ENCODE results near the gene RAB15. TPM values are rescaled to one million over a fixed set of nuclear protein-coding genes. Genes with fewer than 3 reads are reported as not detected.

The RAB15 gene
- total RNA-seq, 1 experiment from 2014 or later = 20.6 TPM

DNA sequence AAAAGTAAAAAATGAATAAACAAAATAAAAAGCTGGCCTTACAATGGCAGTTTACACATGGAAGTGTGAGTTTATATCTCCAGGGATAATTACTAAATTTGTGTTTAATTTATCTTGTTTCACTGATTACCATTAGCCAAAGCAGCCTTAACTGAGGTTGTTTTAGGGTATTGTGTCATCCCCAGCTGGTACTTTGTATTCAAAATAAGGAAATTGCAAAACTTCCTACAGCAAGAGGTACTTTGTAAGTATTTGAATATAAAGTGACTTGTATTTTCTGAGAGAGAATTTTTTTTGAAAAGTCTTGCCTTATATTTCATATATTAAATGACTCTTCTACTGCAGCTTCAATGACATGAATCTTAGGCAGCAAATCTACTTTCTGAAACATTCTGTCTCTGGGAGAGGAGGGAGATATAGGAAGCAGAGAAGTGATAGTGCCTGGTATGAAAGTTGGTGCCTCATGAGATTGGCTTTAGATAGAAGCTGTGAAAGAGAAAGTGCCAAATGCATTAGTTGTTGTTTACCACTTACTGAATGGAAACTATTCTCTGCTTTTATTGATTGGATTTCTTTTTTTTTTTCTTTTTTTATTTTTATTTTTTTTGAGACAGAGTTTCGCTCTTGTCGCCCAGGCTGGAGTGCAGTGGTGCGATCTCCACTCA, 21.3 kb upstream of the RAB15 start:
- BruUV-seq (replicated peaks) = no TSS peak
- intact Hi-C loops (cut with micrococcal nuclease) = no loop called here
- H3K9me2 ChIP-seq (replicated peaks; ENCODE audit: low read length) = no peaks in the 10 kb centered on the region
- CTCF ChIA-PET = no interaction called here
- H3K4me2 ChIP-seq (ENCODE audit: low read length) = no peak overlapping the region
- H3F3A ChIP-seq (ENCODE audit: low read length, unreplicated experiment) = peaks cover 8% of the 10 kb centered on the region
- H4K20me1 ChIP-seq (ENCODE audit: low read length) = no peaks in the 10 kb centered on the region
- H3K36me3 ChIP-seq (ENCODE audit: low read depth, low read length) = no peaks in the 10 kb centered on the region; the same call in 1 of the 2 replicates
- no peak overlapping the region for H2AFZ ChIP-seq (ENCODE audit: low read length)
- H3K4me1 ChIP-seq (ENCODE audit: insufficient read depth, low read length) = peaks cover 23% of the 10 kb centered on the region
- no peaks in the 10 kb centered on the region for H3K27me3 ChIP-seq (ENCODE audit: low read length)
- H3K9me3 ChIP-seq (ENCODE audit: low read length) = no peaks in the 10 kb centered on the region
- no peak overlapping the region for H3K27ac ChIP-seq (ENCODE audit: low read length)
- H3K4me3 ChIP-seq (ENCODE audit: low read length) = no peak overlapping the region
- ATAC-seq = no peak
- TF ChIP-seq EZH2phosphoT487 (IDR thresholded peaks at IDR 0.05; ENCODE audit: borderline replicate concordance, low read length) (no peak), EZH2 (IDR thresholded peaks at IDR 0.05; ENCODE audit: low read length, unreplicated experiment) (no peak)
- TF ChIP-seq, protein P1, sequence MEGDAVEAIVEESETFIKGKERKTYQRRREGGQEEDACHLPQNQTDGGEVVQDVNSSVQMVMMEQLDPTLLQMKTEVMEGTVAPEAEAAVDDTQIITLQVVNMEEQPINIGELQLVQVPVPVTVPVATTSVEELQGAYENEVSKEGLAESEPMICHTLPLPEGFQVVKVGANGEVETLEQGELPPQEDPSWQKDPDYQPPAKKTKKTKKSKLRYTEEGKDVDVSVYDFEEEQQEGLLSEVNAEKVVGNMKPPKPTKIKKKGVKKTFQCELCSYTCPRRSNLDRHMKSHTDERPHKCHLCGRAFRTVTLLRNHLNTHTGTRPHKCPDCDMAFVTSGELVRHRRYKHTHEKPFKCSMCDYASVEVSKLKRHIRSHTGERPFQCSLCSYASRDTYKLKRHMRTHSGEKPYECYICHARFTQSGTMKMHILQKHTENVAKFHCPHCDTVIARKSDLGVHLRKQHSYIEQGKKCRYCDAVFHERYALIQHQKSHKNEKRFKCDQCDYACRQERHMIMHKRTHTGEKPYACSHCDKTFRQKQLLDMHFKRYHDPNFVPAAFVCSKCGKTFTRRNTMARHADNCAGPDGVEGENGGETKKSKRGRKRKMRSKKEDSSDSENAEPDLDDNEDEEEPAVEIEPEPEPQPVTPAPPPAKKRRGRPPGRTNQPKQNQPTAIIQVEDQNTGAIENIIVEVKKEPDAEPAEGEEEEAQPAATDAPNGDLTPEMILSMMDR (conservative IDR thresholded peaks at IDR 0.05; ENCODE audit: low read depth, low read length) = no peak
- H3K79me2 ChIP-seq (ENCODE audit: low read length) = peaks cover 90% of the 10 kb centered on the region
- no peak overlapping the region for H3K9ac ChIP-seq (ENCODE audit: low read length)
- POLR2A ChIA-PET (ENCODE audit: unreplicated experiment) = interaction anchor here (0.6 kb wide), 1 partner anchor 82 kb away, joined by 6 read pairs; no protein-coding TSS in a partner anchor
- DNase-seq = no peak

DNA sequence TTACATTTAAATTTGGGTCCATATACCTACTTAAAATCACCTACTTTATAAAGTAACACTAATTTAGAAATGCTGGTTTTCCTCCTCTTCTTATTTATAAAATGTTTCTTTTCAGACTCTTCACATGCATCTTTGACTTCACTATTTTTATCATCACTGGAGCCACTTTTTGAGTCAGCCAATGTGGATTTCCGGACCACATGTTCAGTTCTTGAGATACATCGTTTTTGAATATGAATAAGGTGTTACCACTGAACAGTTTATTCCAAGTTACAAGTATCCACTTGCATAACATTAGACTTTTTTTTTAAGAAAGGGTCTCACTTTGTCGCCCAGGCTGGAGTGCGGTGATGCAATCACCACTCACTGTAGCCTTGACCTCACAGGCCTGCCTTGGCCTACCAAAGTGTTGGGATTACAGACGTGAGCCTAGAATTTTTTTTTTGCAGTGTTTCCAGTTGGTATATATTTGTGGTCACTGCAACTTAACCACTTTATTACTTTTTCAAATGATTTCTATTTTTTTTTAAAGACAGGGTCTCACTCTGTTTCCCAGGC, 20.3 kb upstream of the RAB15 start:
- ChIA-PET POLR2A (ENCODE audit: unreplicated experiment) (no interaction called here), CTCF (no interaction called here)
- no peaks in the 10 kb centered on the region for H3K9me3 ChIP-seq (ENCODE audit: low read length)
- H2AFZ ChIP-seq (ENCODE audit: low read length) = no peak overlapping the region
- H3K36me3 ChIP-seq (ENCODE audit: low read depth, low read length) = no peaks in the 10 kb centered on the region; the same call in 1 of the 2 replicates
- H3K9ac ChIP-seq (ENCODE audit: low read length) = no peak overlapping the region
- H3K9me2 ChIP-seq (replicated peaks; ENCODE audit: low read length) = no peaks in the 10 kb centered on the region
- no peak overlapping the region for H3K27ac ChIP-seq (ENCODE audit: low read length)
- no peak for DNase-seq
- no peaks in the 10 kb centered on the region for H3K27me3 ChIP-seq (ENCODE audit: low read length)
- intact Hi-C loops (cut with micrococcal nuclease) = no loop called here
- H3K4me2 ChIP-seq (ENCODE audit: low read length) = no peak overlapping the region
- no peak for ATAC-seq
- peaks cover 21% of the 10 kb centered on the region for H3K4me1 ChIP-seq (ENCODE audit: insufficient read depth, low read length)
- H3F3A ChIP-seq (ENCODE audit: low read length, unreplicated experiment) = no peaks in the 10 kb centered on the region
- no peaks in the 10 kb centered on the region for H4K20me1 ChIP-seq (ENCODE audit: low read length)
- no TSS peak for BruUV-seq (replicated peaks)
- peaks cover 93% of the 10 kb centered on the region for H3K79me2 ChIP-seq (ENCODE audit: low read length)
- H3K4me3 ChIP-seq (ENCODE audit: low read length) = no peak overlapping the region
- TF ChIP-seq EZH2phosphoT487 (IDR thresholded peaks at IDR 0.05; ENCODE audit: borderline replicate concordance, low read length) = no peak
- no peak for TF ChIP-seq EZH2 (IDR thresholded peaks at IDR 0.05; ENCODE audit: low read length, unreplicated experiment)
- TF ChIP-seq, protein P1 (conservative IDR thresholded peaks at IDR 0.05; ENCODE audit: low read depth, low read length) = no peak

DNA sequence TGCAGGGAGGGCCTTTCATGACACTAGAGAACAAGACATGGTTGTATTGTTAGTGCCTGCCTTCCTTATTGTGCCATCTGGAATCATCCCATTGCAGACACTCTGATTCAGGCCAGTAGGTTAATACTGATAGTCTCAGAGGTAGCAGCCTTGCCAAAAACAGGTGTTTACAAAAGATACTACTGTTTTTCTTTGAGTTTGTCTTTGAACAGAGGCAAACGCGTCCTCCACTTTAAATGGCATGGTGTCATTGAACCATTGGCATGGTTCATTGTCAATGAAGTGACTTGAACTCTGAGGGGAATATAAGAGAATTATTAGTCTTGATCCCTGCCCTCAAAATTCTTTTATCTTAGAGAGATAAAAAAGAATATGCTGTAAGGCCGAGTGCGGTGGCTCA, 18.8 kb upstream of the RAB15 start:
- Histone ChIP-seq H3K9ac (ENCODE audit: low read length) (no peak overlapping the region), H3K27me3 (ENCODE audit: low read length) (no peaks in the 10 kb centered on the region), H2AFZ (ENCODE audit: low read length) (no peak overlapping the region), H3K4me2 (ENCODE audit: low read length) (no peak overlapping the region), H3K9me3 (ENCODE audit: low read length) (no peaks in the 10 kb centered on the region), H3K27ac (ENCODE audit: low read length) (no peak overlapping the region), H3K79me2 (ENCODE audit: low read length) (peaks cover 82% of the 10 kb centered on the region), H3F3A (ENCODE audit: low read length, unreplicated experiment) (no peaks in the 10 kb centered on the region), H3K9me2 (replicated peaks; ENCODE audit: low read length) (no peaks in the 10 kb centered on the region), H3K4me1 (ENCODE audit: insufficient read depth, low read length) (peaks cover 17% of the 10 kb centered on the region), H3K4me3 (ENCODE audit: low read length) (no peak overlapping the region), H3K36me3 (ENCODE audit: low read depth, low read length) (no peaks in the 10 kb centered on the region; the same call in 1 of the 2 replicates), H4K20me1 (ENCODE audit: low read length) (no peaks in the 10 kb centered on the region)
- intact Hi-C loops (cut with micrococcal nuclease) = no loop called here
- POLR2A ChIA-PET (ENCODE audit: unreplicated experiment) = no interaction called here
- TF ChIP-seq EZH2phosphoT487 (IDR thresholded peaks at IDR 0.05; ENCODE audit: borderline replicate concordance, low read length) (no peak), EZH2 (IDR thresholded peaks at IDR 0.05; ENCODE audit: low read length, unreplicated experiment) (no peak)
- TF ChIP-seq, protein P1 (conservative IDR thresholded peaks at IDR 0.05; ENCODE audit: low read depth, low read length) = no peak
- DNase-seq (no peak), ATAC-seq (no peak)
- no TSS peak for BruUV-seq (replicated peaks)
- CTCF ChIA-PET = no interaction called here

Data from PC-3 (cell line).